Natural killer cell treated with Interleukin-12 subunit alpha and Interleukin-12 subunit beta and Interleukin-15 and Interleukin-18, amount 100 ng/mL, for 72 hours (primary cell): Measurements from ENCODE around the gene EML1. TPM values are rescaled to one million over a fixed set of nuclear protein-coding genes. Genes with fewer than 3 reads are reported as not detected.
"Not testable (repeated sequence)": the region's sequence is repeated elsewhere in the genome, so short reads cannot be mapped to it uniquely, and the experiment has no call there.

Experiments
- ATAC-seq, 2 donors: fragments of 150-1000 bp; cut with Tn5 transposase in 1 of 2; sonication (Bioruptor Pico), chemical (Tn5 transposase) in 1 of 2; 2 replicates each; pipeline ENCODE4 v1.10.0; 2021
- DNase-seq: peaks from one replicate; pipeline ENCODE4 v3.0.0; 2022; ENCODE audit warnings: low spot score
- H3K27ac Mint-ChIP-seq, 2 donors: 1 replicate in 1 of 2; 2 replicates in 1 of 2; pipeline ENCODE4 v1.8.0; 2022; ENCODE audit warnings: mixed read lengths in 2 of 2, mild to moderate bottlenecking in 1 of 2, moderate library complexity in 1 of 2
- H3K27me3 Mint-ChIP-seq, 2 donors: 1 replicate in 1 of 2; 2 replicates in 1 of 2; pipeline ENCODE4 v1.8.0; 2022; ENCODE audit warnings: mixed read lengths in 2 of 2
- H3K36me3 Mint-ChIP-seq: one replicate; pipeline ENCODE4 v1.8.0; 2022; ENCODE audit warnings: mixed read lengths
- H3K4me1 Mint-ChIP-seq, 2 donors: 1 replicate in 1 of 2; 2 replicates in 1 of 2; pipeline ENCODE4 v1.8.0; 2022; ENCODE audit warnings: low read depth in 2 of 2, mixed read lengths in 2 of 2, mild to moderate bottlenecking in 1 of 2
- H3K4me3 Mint-ChIP-seq: one replicate; pipeline ENCODE4 v1.8.0; 2022; ENCODE audit warnings: mixed read lengths
- H3K9me3 Mint-ChIP-seq: 2 replicates; pipeline ENCODE4 v1.8.0; 2022; ENCODE audit warnings: mixed read lengths
- total RNA-seq, 2 donors: library from RNA; stranded (reverse); gene quantifications; one replicate each; pipeline ENCODE4 v1.2.3, GENCODE V29; 2022

Gene EML1
- total RNA-seq, 2 donors from 2014 or later, result 1.4 TPM; not detected in 1

- Mint-ChIP-seq H3K36me3 (no peaks in the 10 kb centered on the region), H3K4me1 (no peaks in the 10 kb centered on the region), H3K27ac (no peak overlapping the region), H3K4me3 (no peak overlapping the region), H3K9me3 (no peaks in the 10 kb centered on the region), H3K27me3 (peaks cover 4 to 6% of the 10 kb centered on the region in 2 donors)
- no peak for ATAC-seq
- DNase-seq, result peak; percentile 51
Observed at GRCh38 chr14:99940064-99940463, 146.9 kb downstream of the EML1 start.

GRCh38 chr14:99941211-99941610 lies 148.0 kb downstream of the EML1 start:
- ATAC-seq, result no peak
- H3K9me3 Mint-ChIP-seq, result no peaks in the 10 kb centered on the region
- H3K27ac Mint-ChIP-seq, result no peak overlapping the region
- DNase-seq, result no peak
- H3K27me3 Mint-ChIP-seq, result peaks cover 4 to 6% of the 10 kb centered on the region in 2 donors
- no peaks in the 10 kb centered on the region for H3K36me3 Mint-ChIP-seq
- no peak overlapping the region for H3K4me3 Mint-ChIP-seq
- no peaks in the 10 kb centered on the region for H3K4me1 Mint-ChIP-seq

- Mint-ChIP-seq H3K27ac (no peak overlapping the region), H3K4me3 (no peak overlapping the region), H3K4me1 (peaks cover 0 to 2% of the 10 kb centered on the region in 2 donors), H3K27me3 (peaks cover 6 to 7% of the 10 kb centered on the region in 2 donors), H3K9me3 (no peaks in the 10 kb centered on the region), H3K36me3 (no peaks in the 10 kb centered on the region)
- ATAC-seq (no peak), DNase-seq (no peak)
Observed at GRCh38 chr14:99943620-99944019, 150.4 kb downstream of the EML1 start.

GRCh38 chr14:99944241-99944651 lies 151.0 kb downstream of the EML1 start:
- peaks cover 0 to 2% of the 10 kb centered on the region in 2 donors for H3K4me1 Mint-ChIP-seq
- DNase-seq (no peak), ATAC-seq (no peak)
- H3K27me3 Mint-ChIP-seq, result peaks cover 6 to 7% of the 10 kb centered on the region in 2 donors
- H3K27ac Mint-ChIP-seq, result no peak overlapping the region
- H3K9me3 Mint-ChIP-seq, result no peaks in the 10 kb centered on the region
- H3K36me3 Mint-ChIP-seq, result no peaks in the 10 kb centered on the region
- no peak overlapping the region for H3K4me3 Mint-ChIP-seq

GRCh38 chr14:99945732-99946651 lies 152.8 kb downstream of the EML1 start:
- no peak for DNase-seq
- no peak overlapping the region for H3K4me3 Mint-ChIP-seq
- no peaks in the 10 kb centered on the region for H3K9me3 Mint-ChIP-seq
- no peak overlapping the region for H3K27ac Mint-ChIP-seq
- peaks cover 6 to 7% of the 10 kb centered on the region in 2 donors for H3K27me3 Mint-ChIP-seq
- ATAC-seq, result peak; percentile 55 to 59
- H3K4me1 Mint-ChIP-seq, result peaks cover 0 to 2% of the 10 kb centered on the region in 2 donors
- H3K36me3 Mint-ChIP-seq, result no peaks in the 10 kb centered on the region

- ATAC-seq (peak; percentile 62 to 79), DNase-seq (no peak)
- peaks cover 0 to 2% of the 10 kb centered on the region in 2 donors for H3K4me1 Mint-ChIP-seq
- H3K27ac Mint-ChIP-seq, result no peak overlapping the region
- no peaks in the 10 kb centered on the region for H3K36me3 Mint-ChIP-seq
- H3K9me3 Mint-ChIP-seq, result no peaks in the 10 kb centered on the region
- H3K4me3 Mint-ChIP-seq, result no peak overlapping the region
- peaks cover 6 to 7% of the 10 kb centered on the region in 2 donors for H3K27me3 Mint-ChIP-seq
Observed at GRCh38 chr14:99946652-99947489, 153.7 kb downstream of the EML1 start.

GRCh38 chr14:99947695-99948094 lies 154.5 kb downstream of the EML1 start:
- Mint-ChIP-seq H3K9me3 (no peaks in the 10 kb centered on the region), H3K4me1 (peaks cover under 1 to 3% of the 10 kb centered on the region in 2 donors), H3K27ac (no peak overlapping the region), H3K36me3 (peaks cover under 1% of the 10 kb centered on the region), H3K27me3 (peaks cover 6 to 7% of the 10 kb centered on the region in 2 donors), H3K4me3 (no peak overlapping the region)
- DNase-seq (no peak), ATAC-seq (no peak)

- H3K9me3 Mint-ChIP-seq, DNase-seq, H3K27ac Mint-ChIP-seq, H3K4me3 Mint-ChIP-seq, H3K27me3 Mint-ChIP-seq, H3K36me3 Mint-ChIP-seq, ATAC-seq: not testable (repeated sequence)
- peaks cover 8 to 10% of the 10 kb centered on the region in 2 donors for H3K4me1 Mint-ChIP-seq
Observed at GRCh38 chr14:99949011-99949732, 156.0 kb downstream of the EML1 start.

- Mint-ChIP-seq H3K9me3 (peaks cover 3% of the 10 kb centered on the region), H3K27me3 (peaks cover 4 to 6% of the 10 kb centered on the region in 2 donors), H3K27ac (no peak overlapping the region), H3K36me3 (peaks cover 8% of the 10 kb centered on the region), H3K4me3 (no peak overlapping the region), H3K4me1 (peaks cover 8 to 10% of the 10 kb centered on the region in 2 donors)
- no peak for ATAC-seq
- no peak for DNase-seq
Observed at GRCh38 chr14:99950181-99950580, 157.0 kb downstream of the EML1 start.

GRCh38 chr14:99951085-99951484 lies 157.9 kb downstream of the EML1 start:
- no peak for ATAC-seq
- H3K4me3 Mint-ChIP-seq, result no peak overlapping the region
- H3K27me3 Mint-ChIP-seq, result peaks cover 7 to 13% of the 10 kb centered on the region in 2 donors
- peaks cover 3% of the 10 kb centered on the region for H3K9me3 Mint-ChIP-seq
- H3K4me1 Mint-ChIP-seq, result peaks cover 8 to 10% of the 10 kb centered on the region in 2 donors
- DNase-seq, result no peak
- H3K36me3 Mint-ChIP-seq, result peaks cover 8% of the 10 kb centered on the region
- no peak overlapping the region for H3K27ac Mint-ChIP-seq

GRCh38 chr14:99952039-99952438 lies 158.8 kb downstream of the EML1 start:
- H3K4me1 Mint-ChIP-seq, result peaks cover 8 to 10% of the 10 kb centered on the region in 2 donors
- no peak overlapping the region for H3K4me3 Mint-ChIP-seq
- H3K36me3 Mint-ChIP-seq, result peaks cover 8% of the 10 kb centered on the region
- ATAC-seq, result no peak
- peaks cover 3% of the 10 kb centered on the region for H3K9me3 Mint-ChIP-seq
- peaks cover 5 to 14% of the 10 kb centered on the region in 2 donors for H3K27me3 Mint-ChIP-seq
- H3K27ac Mint-ChIP-seq, result no peak overlapping the region
- no peak for DNase-seq

GRCh38 chr14:99952453-99952852 lies 159.2 kb downstream of the EML1 start:
- no peak for DNase-seq
- no peak overlapping the region for H3K27ac Mint-ChIP-seq
- peaks cover 5 to 14% of the 10 kb centered on the region in 2 donors for H3K27me3 Mint-ChIP-seq
- peak overlapping the region; percentile 11 for H3K4me3 Mint-ChIP-seq
- ATAC-seq, result no peak
- peaks cover 8 to 10% of the 10 kb centered on the region in 2 donors for H3K4me1 Mint-ChIP-seq
- peaks cover 8% of the 10 kb centered on the region for H3K36me3 Mint-ChIP-seq
- H3K9me3 Mint-ChIP-seq, result peaks cover 3% of the 10 kb centered on the region

GRCh38 chr14:99955826-99956455 lies 162.7 kb downstream of the EML1 start:
- peaks cover 3% of the 10 kb centered on the region for H3K9me3 Mint-ChIP-seq
- no peak overlapping the region for H3K4me3 Mint-ChIP-seq
- H3K4me1 Mint-ChIP-seq, result peaks cover 8% of the 10 kb centered on the region in 2 donors
- H3K36me3 Mint-ChIP-seq, result peaks cover 8% of the 10 kb centered on the region
- peaks cover 22 to 36% of the 10 kb centered on the region in 2 donors for H3K27me3 Mint-ChIP-seq
- DNase-seq (no peak), ATAC-seq (no peak)
- H3K27ac Mint-ChIP-seq, result no peak overlapping the region
